Measurements from ENCODE around the gene PCBP3.
"Not testable (repeated sequence)": the region's sequence is repeated elsewhere in the genome, so short reads cannot be mapped to it uniquely, and the experiment has no call there.

Gene PCBP3

GRCh38 chr21:45831991-45832740 is 188.6 kb downstream of the PCBP3 start:
- Histone ChIP-seq H3K4me3 (no peak overlapping the region), H3K27ac (no peak overlapping the region)
- no peak for TF ChIP-seq CTCF (IDR thresholded peaks at IDR 0.05)
- DNase-seq (ENCODE audit: low spot score) = no peak

GRCh38 chr21:45832741-45833235 is 189.3 kb downstream of the PCBP3 start:
- H3K4me3 ChIP-seq; H3K27ac ChIP-seq; DNase-seq (ENCODE audit: low spot score): not testable (repeated sequence)

- Histone ChIP-seq H3K27ac (no peak overlapping the region), H3K4me3 (no peak overlapping the region)
- no peak for TF ChIP-seq CTCF (IDR thresholded peaks at IDR 0.05)
- no peak for DNase-seq (ENCODE audit: low spot score)
Observed at GRCh38 chr21:45833414-45833813, 189.9 kb downstream of the PCBP3 start.

- Histone ChIP-seq H3K27ac (no peak overlapping the region), H3K4me3 (no peak overlapping the region)
- DNase-seq (ENCODE audit: low spot score) = no peak
- TF ChIP-seq CTCF (IDR thresholded peaks at IDR 0.05) = no peak
Observed at GRCh38 chr21:45834026-45834715, 190.6 kb downstream of the PCBP3 start.

GRCh38 chr21:45834821-45835293 is 191.3 kb downstream of the PCBP3 start:
- H3K4me3 ChIP-seq = no peak overlapping the region
- TF ChIP-seq CTCF (IDR thresholded peaks at IDR 0.05) = no peak
- DNase-seq (ENCODE audit: low spot score) = no peak
- no peak overlapping the region for H3K27ac ChIP-seq

GRCh38 chr21:45835301-45836267 is 192.1 kb downstream of the PCBP3 start:
- Histone ChIP-seq H3K4me3 (no peak overlapping the region), H3K27ac (no peak overlapping the region)
- TF ChIP-seq CTCF (IDR thresholded peaks at IDR 0.05) = no peak
- DNase-seq (ENCODE audit: low spot score) = no peak

- Histone ChIP-seq H3K27ac (no peak overlapping the region), H3K4me3 (no peak overlapping the region)
- DNase-seq (ENCODE audit: low spot score) = no peak
- no peak for TF ChIP-seq CTCF (IDR thresholded peaks at IDR 0.05)
Observed at GRCh38 chr21:45836268-45836655, 192.7 kb downstream of the PCBP3 start.
